Stomach (tissue), 4 donors: ENCODE results near the gene EDARADD.

Source experiments
- CTCF ChIP-seq, 7 experiments: fragments of 450-650 bp in 4 of 7; fragments of 200-600 bp in 3 of 7; sonication (generic) in 3 of 7; IDR thresholded peaks; one replicate each; pipeline ENCODE4 v1.5.1; 2016 to 2019; ENCODE audit warnings: antibody characterized with exemption in 7 of 7, control low read depth in 2 of 7, mild to moderate bottlenecking in 1 of 7
- POLR2A ChIP-seq, 4 donors: fragments of 450-650 bp; IDR thresholded peaks; one replicate each; pipeline ENCODE4 v1.6.1; 2016; ENCODE audit warnings: antibody characterized with exemption in 4 of 4, control low read depth in 2 of 4, mild to moderate bottlenecking in 1 of 4, moderate library complexity in 1 of 4
- POLR2AphosphoS5 ChIP-seq, 3 donors: sonication (generic); formaldehyde crosslinking; IDR thresholded peaks; one replicate each; pipeline ENCODE4 v1.6.1; 2016; ENCODE audit warnings: antibody characterized with exemption in 3 of 3

GRCh38 chr1:236532850-236533249, 138.8 kb downstream of the EDARADD start:
- no peak for TF ChIP-seq CTCF (IDR thresholded peaks at IDR 0.05)
- no peak for TF ChIP-seq POLR2A (IDR thresholded peaks at IDR 0.05)
- no peak for TF ChIP-seq POLR2AphosphoS5 (IDR thresholded peaks at IDR 0.05)
